Measurements from ENCODE around the gene C5AR1.

C5AR1 gene

DNA sequence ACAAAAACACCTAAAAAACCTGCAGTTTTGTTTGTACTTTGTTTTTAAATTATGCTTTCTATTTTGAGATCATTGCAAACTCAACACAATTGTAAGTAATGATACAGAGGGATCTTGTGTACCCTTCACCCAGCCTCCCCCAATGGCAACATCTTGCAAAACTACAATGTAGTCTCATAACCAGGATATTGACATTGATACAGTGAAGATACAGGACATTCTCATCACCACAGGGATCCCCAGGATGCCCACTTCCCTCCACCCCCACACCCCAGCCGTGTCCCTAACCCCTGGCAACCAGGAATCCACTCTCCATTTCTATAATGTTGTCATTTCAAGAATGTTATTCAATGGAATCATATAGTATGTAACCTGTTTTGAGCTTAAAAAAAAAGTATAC lies 12.0 kb downstream of the C5AR1 start:
- no peak overlapping the region for H3K27ac ChIP-seq (ENCODE audit: poor library complexity, severe bottlenecking)
- no peaks in the 10 kb centered on the region for H3K9me3 ChIP-seq (ENCODE audit: severe bottlenecking)
- H3K4me1 ChIP-seq (ENCODE audit: insufficient read depth, poor library complexity, severe bottlenecking), result no peaks in the 10 kb centered on the region
- ATAC-seq (ENCODE audit: low read depth) (no peak), DNase-seq (ENCODE audit: low spot score) (no peak)
- TF ChIP-seq, protein P1, sequence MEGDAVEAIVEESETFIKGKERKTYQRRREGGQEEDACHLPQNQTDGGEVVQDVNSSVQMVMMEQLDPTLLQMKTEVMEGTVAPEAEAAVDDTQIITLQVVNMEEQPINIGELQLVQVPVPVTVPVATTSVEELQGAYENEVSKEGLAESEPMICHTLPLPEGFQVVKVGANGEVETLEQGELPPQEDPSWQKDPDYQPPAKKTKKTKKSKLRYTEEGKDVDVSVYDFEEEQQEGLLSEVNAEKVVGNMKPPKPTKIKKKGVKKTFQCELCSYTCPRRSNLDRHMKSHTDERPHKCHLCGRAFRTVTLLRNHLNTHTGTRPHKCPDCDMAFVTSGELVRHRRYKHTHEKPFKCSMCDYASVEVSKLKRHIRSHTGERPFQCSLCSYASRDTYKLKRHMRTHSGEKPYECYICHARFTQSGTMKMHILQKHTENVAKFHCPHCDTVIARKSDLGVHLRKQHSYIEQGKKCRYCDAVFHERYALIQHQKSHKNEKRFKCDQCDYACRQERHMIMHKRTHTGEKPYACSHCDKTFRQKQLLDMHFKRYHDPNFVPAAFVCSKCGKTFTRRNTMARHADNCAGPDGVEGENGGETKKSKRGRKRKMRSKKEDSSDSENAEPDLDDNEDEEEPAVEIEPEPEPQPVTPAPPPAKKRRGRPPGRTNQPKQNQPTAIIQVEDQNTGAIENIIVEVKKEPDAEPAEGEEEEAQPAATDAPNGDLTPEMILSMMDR (IDR thresholded peaks at IDR 0.05; ENCODE audit: poor library complexity, severe bottlenecking), result no peak
- no peak overlapping the region for H3K4me3 ChIP-seq (ENCODE audit: severe bottlenecking)
- H3K36me3 ChIP-seq (ENCODE audit: low read depth), result no peaks in the 10 kb centered on the region
- H3K27me3 ChIP-seq (ENCODE audit: insufficient read depth, poor library complexity, severe bottlenecking), result no peaks in the 10 kb centered on the region

DNA sequence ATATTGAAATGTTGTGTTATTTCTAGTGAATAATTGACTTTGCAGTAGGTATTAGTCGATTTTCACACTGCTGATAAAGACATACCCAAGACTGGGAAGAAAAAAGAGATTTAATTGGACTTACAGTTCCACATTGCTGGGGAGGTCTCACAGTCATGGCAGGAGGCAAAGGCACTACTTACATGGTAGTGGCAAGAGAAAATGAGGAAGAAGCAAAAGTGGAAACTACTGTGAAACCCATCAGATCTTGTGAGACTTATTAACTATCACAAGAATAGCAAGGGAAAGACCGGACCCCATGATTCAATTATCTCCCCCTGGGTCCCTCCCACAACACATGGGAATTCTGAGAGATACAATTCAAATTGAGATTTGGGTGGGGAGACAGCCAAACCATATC lies 12.4 kb downstream of the C5AR1 start:
- Histone ChIP-seq H3K27ac (ENCODE audit: poor library complexity, severe bottlenecking) (no peak overlapping the region), H3K27me3 (ENCODE audit: insufficient read depth, poor library complexity, severe bottlenecking) (no peaks in the 10 kb centered on the region), H3K36me3 (ENCODE audit: low read depth) (no peaks in the 10 kb centered on the region), H3K4me3 (ENCODE audit: severe bottlenecking) (no peak overlapping the region), H3K9me3 (ENCODE audit: severe bottlenecking) (no peaks in the 10 kb centered on the region), H3K4me1 (ENCODE audit: insufficient read depth, poor library complexity, severe bottlenecking) (no peaks in the 10 kb centered on the region)
- ATAC-seq (ENCODE audit: low read depth), result no peak
- DNase-seq (ENCODE audit: low spot score), result no peak
- TF ChIP-seq, protein P1 (IDR thresholded peaks at IDR 0.05; ENCODE audit: poor library complexity, severe bottlenecking), result no peak

DNA sequence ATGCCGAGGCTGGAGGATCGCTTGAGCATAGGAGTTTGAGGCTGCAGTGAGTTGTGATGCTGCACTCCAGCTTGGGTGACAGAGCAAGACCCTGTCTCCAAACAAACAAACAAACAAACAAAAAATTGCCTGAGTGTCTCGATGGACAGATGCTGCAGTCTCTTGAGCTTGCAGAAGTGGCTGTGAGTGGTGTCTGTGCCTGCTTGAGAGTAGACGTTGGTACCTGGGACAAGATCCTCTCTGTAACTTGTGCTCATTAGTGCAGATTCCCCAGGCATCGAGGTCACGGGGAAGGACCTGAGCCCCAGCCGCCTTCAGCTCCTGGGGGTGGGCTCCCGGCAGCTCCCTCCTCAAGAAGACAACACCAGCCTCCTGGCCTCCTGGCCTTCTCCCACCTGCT lies 13.7 kb downstream of the C5AR1 start:
- TF ChIP-seq, protein P1 (IDR thresholded peaks at IDR 0.05; ENCODE audit: poor library complexity, severe bottlenecking), result no peak
- no peak overlapping the region for H3K4me3 ChIP-seq (ENCODE audit: severe bottlenecking)
- H3K36me3 ChIP-seq (ENCODE audit: low read depth), result no peaks in the 10 kb centered on the region
- DNase-seq (ENCODE audit: low spot score), result no peak
- H3K4me1 ChIP-seq (ENCODE audit: insufficient read depth, poor library complexity, severe bottlenecking), result no peaks in the 10 kb centered on the region
- no peak for ATAC-seq (ENCODE audit: low read depth)
- H3K27me3 ChIP-seq (ENCODE audit: insufficient read depth, poor library complexity, severe bottlenecking), result no peaks in the 10 kb centered on the region
- no peak overlapping the region for H3K27ac ChIP-seq (ENCODE audit: poor library complexity, severe bottlenecking)
- no peaks in the 10 kb centered on the region for H3K9me3 ChIP-seq (ENCODE audit: severe bottlenecking)

DNA sequence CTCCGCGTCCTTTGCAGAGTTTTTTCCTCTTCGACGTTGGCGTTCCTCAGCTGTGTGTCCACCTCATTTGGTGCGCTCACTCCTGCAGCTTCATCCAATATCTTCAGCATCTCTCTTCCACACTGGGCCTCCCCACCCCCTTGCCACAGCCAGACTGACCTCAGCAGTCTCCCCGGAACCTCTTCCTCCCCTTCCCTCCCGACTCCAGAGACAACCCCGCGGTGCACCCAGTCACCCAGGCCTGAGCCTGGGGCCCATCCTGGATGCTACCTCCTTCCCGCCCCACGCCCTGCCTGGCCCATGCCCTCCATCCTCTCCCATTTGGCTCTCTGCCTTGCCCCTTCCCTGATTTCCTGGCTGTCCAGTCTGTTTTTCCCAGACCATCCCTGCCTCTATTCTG lies 14.2 kb downstream of the C5AR1 start:
- no peak for ATAC-seq (ENCODE audit: low read depth)
- Histone ChIP-seq H3K36me3 (ENCODE audit: low read depth) (no peaks in the 10 kb centered on the region), H3K4me1 (ENCODE audit: insufficient read depth, poor library complexity, severe bottlenecking) (no peaks in the 10 kb centered on the region), H3K9me3 (ENCODE audit: severe bottlenecking) (no peaks in the 10 kb centered on the region), H3K4me3 (ENCODE audit: severe bottlenecking) (no peak overlapping the region), H3K27me3 (ENCODE audit: insufficient read depth, poor library complexity, severe bottlenecking) (no peaks in the 10 kb centered on the region), H3K27ac (ENCODE audit: poor library complexity, severe bottlenecking) (no peak overlapping the region)
- DNase-seq (ENCODE audit: low spot score), result no peak
- TF ChIP-seq, protein P1 (IDR thresholded peaks at IDR 0.05; ENCODE audit: poor library complexity, severe bottlenecking), result no peak

DNA sequence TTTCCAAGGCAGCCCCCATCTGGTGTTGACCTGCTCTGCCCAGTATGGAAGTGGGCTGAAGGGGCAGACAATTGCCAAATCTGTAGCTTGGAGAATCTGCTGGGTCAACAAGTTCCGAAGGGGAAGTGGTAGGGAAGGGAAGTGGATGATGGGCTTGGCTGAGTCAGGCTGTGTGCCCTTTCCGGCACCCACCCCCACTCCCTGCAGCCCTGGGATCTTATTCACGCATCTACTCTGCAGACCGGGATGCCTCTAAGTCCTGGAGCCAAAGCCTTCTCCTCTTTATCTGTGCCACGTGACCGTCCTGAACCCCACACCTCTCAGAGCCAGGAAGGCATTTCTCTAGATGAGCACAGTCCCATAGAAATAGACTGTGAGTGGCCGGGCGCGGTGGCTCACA lies 14.8 kb downstream of the C5AR1 start:
- TF ChIP-seq, protein P1 (IDR thresholded peaks at IDR 0.05; ENCODE audit: poor library complexity, severe bottlenecking), result no peak
- Histone ChIP-seq H3K27me3 (ENCODE audit: insufficient read depth, poor library complexity, severe bottlenecking) (no peaks in the 10 kb centered on the region), H3K27ac (ENCODE audit: poor library complexity, severe bottlenecking) (no peak overlapping the region), H3K4me3 (ENCODE audit: severe bottlenecking) (no peak overlapping the region), H3K36me3 (ENCODE audit: low read depth) (no peaks in the 10 kb centered on the region), H3K4me1 (ENCODE audit: insufficient read depth, poor library complexity, severe bottlenecking) (no peaks in the 10 kb centered on the region), H3K9me3 (ENCODE audit: severe bottlenecking) (no peaks in the 10 kb centered on the region)
- ATAC-seq (ENCODE audit: low read depth) (no peak), DNase-seq (ENCODE audit: low spot score) (no peak)
